OCI-LY3 (cell line): ENCODE data around the gene ESR1.

Experiments
- H2AFZ ChIP-seq: fragments of 200-600, 300-600 bp; shearing (Covaris generic); 2 replicates; pipeline ENCODE4 v1.6.0; 2014; ENCODE audit warnings: antibody characterized with exemption, low read depth, low read length
- H3K27ac ChIP-seq: fragments of 200-600, 300-600 bp; sonication (generic); 2 replicates; pipeline ENCODE4 v1.5.1; 2014; ENCODE audit warnings: mild to moderate bottlenecking, low read length, moderate library complexity, mixed read lengths
- H3K27me3 ChIP-seq: fragments of 200-600, 300-600 bp; sonication (generic); 2 replicates; pipeline ENCODE4 v1.6.1; 2014; ENCODE audit warnings: low read depth, low read length, mixed read lengths
- H3K36me3 ChIP-seq: fragments of 200-600, 300-600 bp; sonication (generic); replicated peaks from 2 replicates; pipeline ENCODE3; 2014; ENCODE audit warnings: low read depth, low read length, mixed read lengths
- H3K4me1 ChIP-seq: fragments of 300-600, 200-600 bp; sonication (generic); 2 replicates; pipeline ENCODE4 v1.6.1; 2014; ENCODE audit warnings: low read length, mixed read lengths
- H3K4me2 ChIP-seq: fragments of 200-600, 300-600 bp; sonication (generic); 2 replicates; pipeline ENCODE4 v1.6.1; 2014; ENCODE audit warnings: low read length, mixed read lengths
- H3K4me3 ChIP-seq: fragments of 300-600, 200-600 bp; sonication (generic); 2 replicates; pipeline ENCODE4 v1.5.1; 2014; ENCODE audit warnings: antibody characterized with exemption, mild to moderate bottlenecking, low read length, moderate library complexity
- H3K79me2 ChIP-seq: fragments of 300-600, 200-600 bp; shearing (Covaris generic); 2 replicates; pipeline ENCODE4 v1.6.1; 2014; ENCODE audit warnings: mild to moderate bottlenecking, low read length, mixed read lengths
- H3K9ac ChIP-seq: fragments of 300-600, 200-600 bp; shearing (Covaris generic); 2 replicates; pipeline ENCODE4 v1.6.0; 2014; ENCODE audit warnings: mild to moderate bottlenecking, low read length, moderate library complexity
- H3K9me3 ChIP-seq: fragments of 200-600, 300-600 bp; shearing (Covaris generic); 2 replicates; pipeline ENCODE4 v1.6.1; 2014; ENCODE audit warnings: low read length, mixed read lengths; ENCODE audit not compliant: insufficient read depth
- H4K20me1 ChIP-seq: fragments of 200-600, 300-600 bp; sonication (generic); 2 replicates; pipeline ENCODE4 v1.6.1; 2016; ENCODE audit warnings: low read length, mixed read lengths; ENCODE audit not compliant: insufficient read depth
- EZH2phosphoT487 ChIP-seq: fragments of 200-600 bp; shearing (Covaris generic); IDR thresholded peaks from 2 replicates; pipeline ENCODE4 v1.6.1; 2018; ENCODE audit warnings: antibody characterized with exemption, mixed run types, low read depth
- TF ChIP-seq, protein P1 (sequence below): fragments of 200-600, 300-600 bp; sonication (generic); IDR thresholded peaks from 2 replicates; pipeline ENCODE4 v1.5.1; 2014; ENCODE audit warnings: antibody characterized with exemption, low read length, low read depth

The ESR1 gene

DNA sequence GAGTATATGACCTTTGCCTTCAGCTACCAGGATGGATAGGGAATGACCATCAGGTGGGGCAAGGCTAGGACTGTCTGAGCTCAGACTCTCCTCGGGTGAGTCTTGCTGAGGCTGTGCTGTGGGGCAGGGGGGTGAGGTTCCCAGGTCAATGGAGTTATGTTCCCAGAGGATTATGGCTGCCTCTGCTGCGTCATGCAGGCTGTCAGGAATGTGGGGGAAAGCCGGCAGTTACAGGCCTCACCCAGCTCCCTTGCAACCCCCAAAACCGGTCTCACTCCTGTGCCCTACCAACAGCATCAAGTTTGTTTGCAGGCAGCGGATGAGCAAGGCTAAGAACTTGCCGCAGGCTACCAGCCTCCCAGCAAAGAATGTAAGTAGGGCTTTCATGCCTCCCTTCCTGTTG is 93.5 kb downstream of the ESR1 start:
- TF ChIP-seq, protein P1, sequence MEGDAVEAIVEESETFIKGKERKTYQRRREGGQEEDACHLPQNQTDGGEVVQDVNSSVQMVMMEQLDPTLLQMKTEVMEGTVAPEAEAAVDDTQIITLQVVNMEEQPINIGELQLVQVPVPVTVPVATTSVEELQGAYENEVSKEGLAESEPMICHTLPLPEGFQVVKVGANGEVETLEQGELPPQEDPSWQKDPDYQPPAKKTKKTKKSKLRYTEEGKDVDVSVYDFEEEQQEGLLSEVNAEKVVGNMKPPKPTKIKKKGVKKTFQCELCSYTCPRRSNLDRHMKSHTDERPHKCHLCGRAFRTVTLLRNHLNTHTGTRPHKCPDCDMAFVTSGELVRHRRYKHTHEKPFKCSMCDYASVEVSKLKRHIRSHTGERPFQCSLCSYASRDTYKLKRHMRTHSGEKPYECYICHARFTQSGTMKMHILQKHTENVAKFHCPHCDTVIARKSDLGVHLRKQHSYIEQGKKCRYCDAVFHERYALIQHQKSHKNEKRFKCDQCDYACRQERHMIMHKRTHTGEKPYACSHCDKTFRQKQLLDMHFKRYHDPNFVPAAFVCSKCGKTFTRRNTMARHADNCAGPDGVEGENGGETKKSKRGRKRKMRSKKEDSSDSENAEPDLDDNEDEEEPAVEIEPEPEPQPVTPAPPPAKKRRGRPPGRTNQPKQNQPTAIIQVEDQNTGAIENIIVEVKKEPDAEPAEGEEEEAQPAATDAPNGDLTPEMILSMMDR, result no peak
- no peak for TF ChIP-seq EZH2phosphoT487
- H3K4me2 ChIP-seq, result no peak overlapping the region
- no peak overlapping the region for H2AFZ ChIP-seq

DNA sequence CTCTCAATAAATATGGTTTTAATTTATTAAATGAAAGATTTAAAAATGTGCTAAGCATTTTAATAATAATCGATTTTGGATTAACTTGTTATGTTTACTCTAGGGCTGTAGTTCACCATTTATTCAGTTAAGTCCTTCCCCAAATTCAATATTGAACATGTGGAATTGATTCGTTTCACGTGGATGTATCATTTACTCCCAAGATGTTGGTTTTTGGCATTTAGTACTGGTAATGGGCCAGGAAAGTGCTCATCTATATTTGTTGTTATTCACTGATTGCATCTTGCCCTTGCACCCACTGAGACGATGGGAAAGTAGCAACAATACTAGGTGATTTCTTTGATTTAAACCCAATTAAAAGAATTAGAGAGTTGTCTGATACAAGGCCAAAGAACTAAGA is 97.1 kb downstream of the ESR1 start:
- Histone ChIP-seq H3K4me2 (no peak overlapping the region), H3K9me3 (no peaks in the 10 kb centered on the region), H3K4me1 (no peaks in the 10 kb centered on the region), H4K20me1 (no peaks in the 10 kb centered on the region), H2AFZ (no peak overlapping the region), H3K4me3 (no peak overlapping the region), H3K36me3 (no peaks in the 10 kb centered on the region), H3K79me2 (no peaks in the 10 kb centered on the region), H3K27ac (no peak overlapping the region), H3K9ac (no peak overlapping the region), H3K27me3 (no peaks in the 10 kb centered on the region)
- no peak for TF ChIP-seq EZH2phosphoT487
- TF ChIP-seq, protein P1, result no peak

More for the DNA sequence above, 93.5 kb downstream of the ESR1 start:
- Histone ChIP-seq H3K27ac (no peak overlapping the region), H4K20me1 (no peaks in the 10 kb centered on the region), H3K9me3 (no peaks in the 10 kb centered on the region), H3K36me3 (no peaks in the 10 kb centered on the region), H3K4me3 (no peak overlapping the region), H3K79me2 (no peaks in the 10 kb centered on the region), H3K9ac (no peak overlapping the region), H3K4me1 (no peaks in the 10 kb centered on the region), H3K27me3 (no peaks in the 10 kb centered on the region)

DNA sequence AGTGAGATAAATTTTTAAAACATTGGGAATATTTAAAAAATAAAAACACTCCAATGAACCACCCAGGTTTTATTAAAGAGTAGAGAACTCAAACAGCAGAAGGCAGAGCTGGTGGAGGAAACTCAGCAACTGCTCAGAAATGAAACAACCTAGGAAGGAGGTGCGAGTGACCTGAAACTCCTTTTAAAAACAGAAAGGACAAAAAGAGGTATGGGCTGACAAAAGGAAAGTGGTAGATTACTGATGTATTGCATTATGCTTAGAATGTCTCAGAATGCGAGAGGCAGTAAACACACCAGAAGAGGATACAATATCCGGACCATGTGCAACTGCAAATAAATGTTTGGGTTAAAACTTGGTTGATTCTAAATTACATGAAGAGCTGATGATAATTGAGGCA is 97.6 kb downstream of the ESR1 start:
- no peaks in the 10 kb centered on the region for H3K79me2 ChIP-seq
- H3K27ac ChIP-seq, result no peak overlapping the region
- H3K4me1 ChIP-seq, result no peaks in the 10 kb centered on the region
- H3K9ac ChIP-seq, result no peak overlapping the region
- H2AFZ ChIP-seq, result no peak overlapping the region
- no peaks in the 10 kb centered on the region for H4K20me1 ChIP-seq
- no peaks in the 10 kb centered on the region for H3K27me3 ChIP-seq
- TF ChIP-seq, protein P1, result no peak
- TF ChIP-seq EZH2phosphoT487, result no peak
- H3K4me2 ChIP-seq, result no peak overlapping the region
- no peak overlapping the region for H3K4me3 ChIP-seq
- H3K36me3 ChIP-seq, result no peaks in the 10 kb centered on the region
- no peaks in the 10 kb centered on the region for H3K9me3 ChIP-seq

DNA sequence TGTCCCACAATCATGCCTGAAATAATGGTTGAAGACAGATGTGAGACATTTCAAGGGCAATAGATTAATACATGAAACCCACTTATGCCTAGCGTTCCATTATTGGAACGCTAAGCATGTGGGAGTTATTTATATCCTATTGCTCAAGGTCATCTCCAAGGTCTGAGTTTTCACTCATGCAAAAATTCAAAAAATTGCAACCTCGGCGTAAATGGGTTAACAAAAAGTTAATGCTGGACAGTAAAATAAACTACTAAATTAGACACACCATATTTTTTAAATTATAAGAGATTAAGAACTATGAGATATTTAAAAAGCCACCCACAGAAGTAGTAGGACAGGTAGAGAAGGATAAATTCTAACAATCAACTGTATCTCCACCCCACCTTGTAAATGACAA is 98.4 kb downstream of the ESR1 start:
- Histone ChIP-seq H3K4me2 (no peak overlapping the region), H3K27ac (no peak overlapping the region)

More for the DNA sequence above, 98.4 kb downstream of the ESR1 start:
- Histone ChIP-seq H3K9ac (no peak overlapping the region), H3K4me1 (no peaks in the 10 kb centered on the region), H4K20me1 (no peaks in the 10 kb centered on the region), H2AFZ (no peak overlapping the region), H3K9me3 (no peaks in the 10 kb centered on the region), H3K4me3 (no peak overlapping the region), H3K27me3 (no peaks in the 10 kb centered on the region), H3K79me2 (no peaks in the 10 kb centered on the region), H3K36me3 (no peaks in the 10 kb centered on the region)
- TF ChIP-seq EZH2phosphoT487, result no peak
- TF ChIP-seq, protein P1, result no peak
